Mucosa of stomach (tissue), 1 donor: ENCODE results near the gene GASK1B.

Source experiments
- H3K27me3 ChIP-seq: one replicate; pipeline ENCODE4 v1.7.0; 2013; ENCODE audit warnings: mild to moderate bottlenecking, low read length; ENCODE audit not compliant: control insufficient read depth, insufficient read depth
- H3K36me3 ChIP-seq: one replicate; pipeline ENCODE4 v1.7.0; 2013; ENCODE audit warnings: low read length; ENCODE audit not compliant: control insufficient read depth, insufficient read depth
- H3K4me1 ChIP-seq: one replicate; pipeline ENCODE4 v1.7.0; 2013; ENCODE audit warnings: mild to moderate bottlenecking, low read length; ENCODE audit not compliant: control insufficient read depth, insufficient read depth
- H3K4me3 ChIP-seq: one replicate; pipeline ENCODE4 v1.7.0; 2013; ENCODE audit warnings: low read length
- H3K9ac ChIP-seq: one replicate; pipeline ENCODE4 v1.7.0; 2013; ENCODE audit warnings: mild to moderate bottlenecking, low read length, moderate library complexity
- H3K9me3 ChIP-seq: one replicate; pipeline ENCODE4 v1.7.0; 2013; ENCODE audit warnings: mild to moderate bottlenecking, low read length, moderate library complexity; ENCODE audit not compliant: control insufficient read depth
- donor health status: Pancreatic carcinoma.

The GASK1B gene

DNA sequence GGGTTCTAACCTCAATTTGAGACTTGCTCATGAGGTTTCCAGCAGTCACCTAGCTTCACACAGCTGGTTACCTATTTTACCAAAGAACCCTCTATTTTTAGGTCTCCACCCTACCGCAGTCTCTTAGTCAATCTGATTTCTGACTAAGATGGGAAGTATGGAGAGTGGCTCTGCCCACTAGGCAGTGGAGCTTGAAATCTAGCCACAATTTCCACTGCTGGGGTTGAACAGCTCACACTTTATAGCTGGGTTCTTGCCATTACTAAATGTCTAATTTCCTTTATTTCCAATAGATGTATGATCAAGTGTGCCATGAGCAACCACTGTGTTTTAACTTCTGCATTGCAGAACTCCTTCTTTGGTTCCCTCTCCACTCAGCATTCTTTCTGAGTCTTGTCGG lies 43.1 kb downstream of the GASK1B start:
- no peaks in the 10 kb centered on the region for H3K4me1 ChIP-seq
- H3K9me3 ChIP-seq = no peaks in the 10 kb centered on the region
- no peaks in the 10 kb centered on the region for H3K27me3 ChIP-seq
- H3K4me3 ChIP-seq = no peak overlapping the region
- no peaks in the 10 kb centered on the region for H3K36me3 ChIP-seq
- no peak overlapping the region for H3K9ac ChIP-seq

DNA sequence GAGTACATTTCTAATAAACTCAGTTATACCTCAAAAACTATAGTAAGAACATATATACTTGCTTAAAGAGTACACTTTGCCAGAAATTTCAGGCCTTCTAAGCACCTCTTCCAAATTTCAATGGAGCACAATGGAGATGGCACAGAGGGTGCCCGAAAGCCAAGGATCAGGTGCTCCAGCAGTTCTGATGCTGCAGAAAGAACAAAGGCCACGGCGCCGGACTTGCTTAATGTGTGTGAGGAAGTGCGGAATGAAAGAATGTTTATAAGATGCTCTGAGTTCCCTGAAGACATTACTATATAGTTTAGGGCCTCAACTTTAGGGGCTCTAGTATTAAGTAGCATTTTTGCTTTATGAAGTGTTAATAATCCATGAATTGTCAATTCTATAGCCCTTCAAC lies 44.3 kb downstream of the GASK1B start:
- H3K4me1 ChIP-seq = no peaks in the 10 kb centered on the region
- H3K36me3 ChIP-seq = no peaks in the 10 kb centered on the region
- no peaks in the 10 kb centered on the region for H3K27me3 ChIP-seq
- H3K9ac ChIP-seq = no peak overlapping the region
- no peaks in the 10 kb centered on the region for H3K9me3 ChIP-seq
- H3K4me3 ChIP-seq = no peak overlapping the region

DNA sequence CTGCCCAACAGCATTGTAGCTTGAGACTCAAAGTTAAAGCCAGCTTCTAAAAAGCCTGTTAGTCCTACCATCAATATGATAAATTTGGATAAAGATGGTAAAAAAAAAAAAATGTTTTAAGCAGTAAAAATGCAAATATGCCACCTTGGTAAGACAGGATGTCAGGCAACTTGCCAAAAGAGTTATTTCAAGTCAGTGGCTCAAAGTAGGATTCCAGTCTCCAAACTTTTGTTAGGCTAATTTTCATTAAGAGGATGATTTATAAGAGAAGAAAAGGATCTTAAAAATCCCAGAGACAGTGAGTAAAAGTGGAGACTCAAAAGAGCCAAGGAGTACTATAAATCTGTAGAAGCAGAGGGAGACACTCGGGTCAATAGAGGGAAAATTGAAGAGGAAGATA lies 47.5 kb downstream of the GASK1B start:
- Histone ChIP-seq H3K4me1 (peaks cover 5% of the 10 kb centered on the region), H3K4me3 (no peak overlapping the region), H3K9ac (no peak overlapping the region), H3K9me3 (no peaks in the 10 kb centered on the region), H3K27me3 (no peaks in the 10 kb centered on the region), H3K36me3 (no peaks in the 10 kb centered on the region)
